ENCODE results near the gene STARD3.

DNA sequence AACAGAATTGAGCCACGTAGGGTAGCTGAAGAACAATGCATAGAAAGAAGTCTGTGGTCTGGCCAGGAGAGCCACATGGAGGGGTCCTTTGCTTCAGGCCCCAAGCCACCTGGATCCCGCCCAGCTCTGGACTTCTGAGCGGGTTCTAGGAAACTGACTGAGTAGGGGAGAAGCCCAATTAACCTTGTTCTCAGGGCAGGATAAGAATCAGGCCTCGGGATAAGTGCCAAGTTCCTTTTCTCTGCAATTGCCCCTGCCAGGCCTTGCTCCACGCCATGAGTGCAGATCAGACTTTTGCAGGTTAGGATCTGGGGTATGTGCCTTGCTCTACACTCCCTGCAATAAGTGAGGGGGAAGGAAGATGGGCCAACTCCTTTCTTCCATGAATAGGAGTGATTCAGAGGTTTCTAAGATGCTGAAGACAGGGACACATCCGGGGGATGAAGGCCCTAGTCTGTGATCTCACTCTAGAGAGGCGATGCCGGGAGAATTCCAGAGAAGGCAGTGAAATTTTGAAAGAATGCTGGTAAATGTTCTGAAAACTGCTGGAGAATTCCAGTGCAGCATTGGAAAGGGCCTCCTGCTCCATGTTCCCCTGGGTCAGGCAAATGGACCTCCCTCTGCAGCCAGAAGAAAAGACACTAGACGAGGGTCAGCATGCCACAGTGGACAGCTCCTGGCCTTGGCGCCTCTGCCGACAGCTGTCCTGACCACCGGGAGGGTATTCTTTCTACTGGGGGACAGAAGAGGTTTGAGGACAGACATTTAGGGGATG, 35.0 kb upstream of the STARD3 start:
- TF ChIP-seq, protein P1, sequence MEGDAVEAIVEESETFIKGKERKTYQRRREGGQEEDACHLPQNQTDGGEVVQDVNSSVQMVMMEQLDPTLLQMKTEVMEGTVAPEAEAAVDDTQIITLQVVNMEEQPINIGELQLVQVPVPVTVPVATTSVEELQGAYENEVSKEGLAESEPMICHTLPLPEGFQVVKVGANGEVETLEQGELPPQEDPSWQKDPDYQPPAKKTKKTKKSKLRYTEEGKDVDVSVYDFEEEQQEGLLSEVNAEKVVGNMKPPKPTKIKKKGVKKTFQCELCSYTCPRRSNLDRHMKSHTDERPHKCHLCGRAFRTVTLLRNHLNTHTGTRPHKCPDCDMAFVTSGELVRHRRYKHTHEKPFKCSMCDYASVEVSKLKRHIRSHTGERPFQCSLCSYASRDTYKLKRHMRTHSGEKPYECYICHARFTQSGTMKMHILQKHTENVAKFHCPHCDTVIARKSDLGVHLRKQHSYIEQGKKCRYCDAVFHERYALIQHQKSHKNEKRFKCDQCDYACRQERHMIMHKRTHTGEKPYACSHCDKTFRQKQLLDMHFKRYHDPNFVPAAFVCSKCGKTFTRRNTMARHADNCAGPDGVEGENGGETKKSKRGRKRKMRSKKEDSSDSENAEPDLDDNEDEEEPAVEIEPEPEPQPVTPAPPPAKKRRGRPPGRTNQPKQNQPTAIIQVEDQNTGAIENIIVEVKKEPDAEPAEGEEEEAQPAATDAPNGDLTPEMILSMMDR (IDR thresholded peaks at IDR 0.05), result no peak
- TF ChIP-seq POLR2AphosphoS5 (IDR thresholded peaks at IDR 0.05) (no peak), POLR2A (IDR thresholded peaks at IDR 0.05) (no peak), EP300 (IDR thresholded peaks at IDR 0.05) (no peak)

Data from sigmoid colon (tissue), 4 donors.